HG03457 (cell line): Measurements from ENCODE around the gene MLLT10.

Experiments
- ATAC-seq: cut with Tn5 transposase; IDR thresholded peaks from one replicate; pipeline ENCODE4 v1.9.1; 2021; ENCODE audit warnings: moderate number of reproducible peaks; ENCODE audit not compliant: unreplicated experiment

MLLT10 gene

DNA sequence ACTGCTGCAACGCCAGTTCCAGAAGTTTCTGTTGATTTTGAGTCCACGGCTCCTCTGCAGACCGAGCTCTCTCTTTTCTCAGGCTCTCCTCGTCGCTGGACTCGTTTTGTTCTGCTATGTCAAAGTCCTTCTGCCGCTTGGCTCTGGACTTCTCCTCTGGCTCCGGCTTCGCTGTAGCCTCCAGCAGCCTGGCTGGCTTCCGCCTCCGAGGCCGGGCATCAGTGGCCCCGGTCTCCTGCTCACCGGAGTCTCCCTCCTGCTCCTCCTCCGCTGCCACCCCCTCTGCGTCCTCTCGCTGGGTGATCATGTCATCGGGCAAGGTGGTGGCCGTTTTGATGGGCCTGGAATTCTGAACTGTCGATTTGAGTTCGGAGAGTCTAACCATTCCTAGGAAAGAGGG, 225.2 kb downstream of the MLLT10 start:
- no peak for ATAC-seq

DNA sequence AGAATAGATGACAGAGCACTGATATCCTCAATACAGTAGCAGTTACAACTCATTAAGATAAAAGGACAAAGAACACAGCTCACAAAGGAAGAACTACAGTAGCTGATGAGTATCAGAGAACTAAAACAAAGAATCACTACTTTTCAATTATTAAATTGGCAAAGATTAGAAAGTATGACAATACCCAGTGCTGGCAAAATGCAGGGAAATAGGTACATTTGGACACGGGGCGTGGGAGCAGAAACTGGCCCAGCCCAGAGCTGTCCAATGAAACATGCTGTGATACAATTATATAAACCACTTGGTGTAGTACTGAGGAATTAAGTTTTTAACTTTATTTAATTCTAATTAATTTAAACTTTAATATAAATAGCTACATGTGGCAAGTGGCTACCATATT, 226.3 kb downstream of the MLLT10 start:
- ATAC-seq: no peak

DNA sequence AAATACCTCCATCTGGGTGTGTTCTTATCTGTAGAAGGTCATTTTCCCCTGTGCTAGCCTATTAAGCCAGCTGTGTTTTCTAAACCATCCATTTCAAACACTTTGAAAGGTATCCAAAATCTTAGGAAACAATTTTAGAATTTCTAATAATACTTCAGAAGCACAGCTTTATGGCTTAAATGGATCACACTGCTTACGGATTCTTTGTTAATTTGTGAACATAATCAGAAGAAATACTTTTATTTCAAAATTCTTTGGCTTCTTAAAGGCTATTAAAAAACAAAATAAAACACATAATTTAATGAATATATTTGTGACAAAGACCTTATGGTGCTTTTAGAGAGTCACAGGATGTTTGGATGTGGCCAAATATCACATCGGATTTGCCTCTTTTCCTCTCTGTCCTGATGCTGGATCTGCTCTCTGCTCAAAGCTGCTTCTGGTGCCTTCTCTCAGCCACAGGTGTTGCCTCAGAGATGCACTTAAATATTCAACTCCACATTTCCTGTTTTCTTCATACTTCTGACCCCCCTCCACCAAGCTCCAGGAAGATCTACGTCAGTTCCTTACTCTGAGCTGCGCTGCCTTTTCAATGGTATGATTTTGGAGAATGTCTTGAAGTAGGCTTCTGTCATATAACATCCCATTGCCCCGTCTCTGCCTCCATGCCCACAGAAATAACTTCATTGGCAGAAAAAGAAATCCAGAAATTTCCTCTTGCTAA, 230.6 kb downstream of the MLLT10 start:
- no peak for ATAC-seq

DNA sequence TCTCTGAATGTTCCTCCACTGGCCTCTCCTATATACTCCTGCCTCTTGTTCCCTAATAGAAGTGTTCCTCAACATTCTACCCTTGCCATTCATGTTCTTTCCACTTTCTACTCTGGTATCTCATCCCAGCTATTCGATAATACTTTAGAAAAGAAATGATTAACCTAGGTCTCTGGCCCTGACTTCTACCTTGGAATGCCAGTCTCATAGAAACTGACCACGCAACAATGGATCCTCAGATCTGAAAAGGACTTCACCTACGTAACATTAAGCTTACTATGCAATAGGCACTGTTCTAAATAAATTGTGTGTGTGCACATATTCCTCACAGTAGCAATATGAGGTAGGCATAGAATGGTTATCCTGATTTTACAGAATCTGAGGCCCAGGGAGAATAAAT, 235.0 kb downstream of the MLLT10 start:
- ATAC-seq: no peak

DNA sequence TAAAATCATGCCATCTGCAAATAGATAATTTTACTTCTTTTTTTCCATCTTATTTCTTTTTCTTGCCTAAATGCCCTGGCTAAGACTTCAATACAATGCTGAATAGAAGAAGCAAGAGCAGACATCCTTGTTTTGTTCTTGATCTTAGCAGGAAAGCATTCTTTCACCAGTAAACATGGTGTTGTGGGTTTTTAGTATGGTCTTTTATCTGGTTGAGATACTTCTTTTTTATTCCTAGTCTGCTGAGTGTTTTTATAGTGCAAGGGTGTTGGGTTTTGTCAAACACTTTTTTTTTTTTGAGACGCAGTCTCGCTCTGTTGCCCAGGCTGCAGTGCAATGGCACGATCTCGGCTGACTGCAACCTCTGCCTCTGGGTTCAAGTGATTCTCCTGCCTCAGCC, 237.2 kb downstream of the MLLT10 start:
- ATAC-seq: no peak

DNA sequence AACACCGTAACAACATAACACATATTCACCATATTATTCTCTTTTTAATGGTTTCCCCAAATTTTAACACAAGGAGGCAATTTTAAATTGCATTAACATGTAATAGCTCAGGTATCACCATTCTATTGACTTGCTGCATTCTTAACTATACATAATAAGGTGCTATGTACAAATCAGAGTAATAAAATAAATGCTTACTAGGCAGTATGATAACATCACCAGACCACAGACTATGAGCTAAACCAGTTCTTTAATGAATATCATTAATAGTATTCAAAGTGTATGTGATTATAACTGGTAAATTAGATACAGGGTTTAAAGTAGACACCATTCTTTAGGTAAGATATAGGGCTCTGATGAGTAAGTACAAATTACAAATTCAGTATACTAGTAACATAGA, 242.9 kb downstream of the MLLT10 start:
- ATAC-seq: no peak

DNA sequence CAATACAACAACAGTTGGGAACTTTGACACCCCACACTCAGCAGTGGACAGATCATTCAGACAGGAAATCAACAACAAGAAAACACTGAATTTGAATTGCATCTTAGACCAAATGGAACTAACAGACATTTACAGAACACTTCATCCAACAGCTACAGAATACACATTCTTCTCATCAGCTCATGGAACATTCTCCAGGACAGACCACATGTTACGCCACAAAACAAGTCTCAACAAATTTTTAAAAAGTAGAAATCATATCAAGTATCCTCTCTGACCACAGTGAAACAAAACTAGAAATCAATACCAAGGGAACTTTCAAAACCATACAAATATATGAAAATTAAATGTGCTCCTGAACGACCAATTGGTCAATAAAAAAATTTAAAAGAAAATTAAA, 257.2 kb downstream of the MLLT10 start:
- no peak for ATAC-seq
